Spleen (tissue), 7 donors: ENCODE results near the gene TC2N.

Source experiments
- CTCF ChIP-seq, 11 experiments: fragments of 200-600 bp in 7 of 11; fragments of 450-650 bp in 4 of 11; sonication (generic) in 4 of 11; IDR thresholded peaks in 8 of 11; conservative IDR thresholded peaks in 3 of 11; 1 replicate in 7 of 11; 2 replicates in 4 of 11; pipeline versions ENCODE4 v1.4.0 to v1.8.0; 2016 to 2021; ENCODE audit warnings: antibody characterized with exemption in 11 of 11, inconsistent platforms in 4 of 11, mild to moderate bottlenecking in 1 of 11
- POLR2A ChIP-seq, 3 donors: fragments of 450-650 bp; IDR thresholded peaks; one replicate each; pipeline ENCODE4 v1.5.1; 2017; ENCODE audit warnings: antibody characterized with exemption in 3 of 3, mild to moderate bottlenecking in 1 of 3
- POLR2AphosphoS5 ChIP-seq, 3 donors: sonication (generic); formaldehyde crosslinking; IDR thresholded peaks; one replicate each; pipeline ENCODE4 v1.5.1; 2017; ENCODE audit warnings: antibody characterized with exemption in 3 of 3
- donor health status: DM: no; HTN: no; CAD: no; lungs with moderate emphysema.
- donor health status: DM: no; HTN: no; CAD: no.
- donor health status: DM: no; HTN: no; CAD: no.

DNA sequence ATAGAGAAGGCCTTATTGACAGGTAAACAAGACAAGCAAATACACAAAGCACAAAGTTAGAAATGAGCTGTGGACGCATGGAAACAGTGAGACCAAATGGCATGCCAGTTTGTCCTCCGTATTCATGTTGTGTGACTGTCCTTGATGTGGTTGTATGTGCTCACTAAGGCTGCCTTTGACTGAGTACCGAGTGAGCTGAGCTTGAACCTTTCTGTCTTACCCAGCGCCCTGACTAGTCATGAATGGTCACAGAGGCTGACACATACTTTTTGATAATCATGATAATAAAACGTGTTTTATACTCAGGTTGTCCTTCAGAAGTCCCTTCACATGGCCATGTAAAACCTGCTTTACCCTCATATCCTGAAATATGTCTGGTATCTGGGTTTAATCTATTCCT is 134.9 kb downstream of the TC2N start:
- TF ChIP-seq POLR2A (IDR thresholded peaks at IDR 0.05) (no peak), POLR2AphosphoS5 (IDR thresholded peaks at IDR 0.05) (no peak), CTCF (IDR thresholded peaks at IDR 0.05 in 8 of 11, conservative IDR thresholded peaks at IDR 0.05 in 3 of 11) (no peak)
